Measurements from ENCODE around the gene LRP1B. TPM values are rescaled to one million over a fixed set of nuclear protein-coding genes. Genes with fewer than 3 reads are reported as not detected.

LRP1B gene
- not detected for total RNA-seq

DNA sequence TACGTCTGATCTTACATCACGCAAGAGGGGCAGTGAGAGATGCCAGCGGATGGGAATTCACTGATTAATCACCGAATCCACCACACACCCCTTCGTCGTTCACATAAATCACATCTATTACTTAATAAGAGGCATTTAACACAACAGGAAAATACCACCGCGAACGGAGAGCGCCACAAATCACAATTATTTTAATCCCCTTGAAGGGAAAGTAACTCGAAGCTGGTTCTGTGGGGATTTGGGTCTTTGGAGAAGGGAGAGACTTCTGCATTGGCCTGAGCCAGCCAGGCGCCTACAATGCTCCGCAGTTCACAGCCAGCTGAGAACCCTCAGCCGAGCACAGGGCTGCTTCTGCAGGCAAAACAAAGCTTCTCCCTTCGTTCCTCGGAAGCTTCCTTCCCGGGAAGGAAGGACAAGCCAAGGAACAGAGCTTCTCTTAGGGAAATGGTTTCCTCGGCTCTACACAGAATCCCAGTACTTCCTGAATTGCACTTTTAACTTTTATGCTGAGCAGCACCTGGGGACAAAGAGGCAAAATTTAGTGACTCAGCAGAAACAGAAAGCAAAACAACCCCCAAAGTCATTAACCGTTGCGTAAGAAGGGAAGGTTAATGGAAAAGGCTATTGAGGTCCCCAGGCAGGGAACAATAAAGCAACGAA, at the start of gene LRP1B:
LRP1B (minus strand) TSS at position 7 of the 660 bp plus-strand sequence. CDS start 287 bp downstream, outside the sequence.
- H3K36me3 Mint-ChIP-seq (ENCODE audit: insufficient read depth): no peaks in the 10 kb centered on the region
- H3K9me3 Mint-ChIP-seq: no peaks in the 10 kb centered on the region
- ATAC-seq (no peak), DNase-seq (no peak)
- H3K27me3 Mint-ChIP-seq (ENCODE audit: low read depth): peaks cover 28% of the 10 kb centered on the region
- H3K4me1 Mint-ChIP-seq (ENCODE audit: low read depth): peaks cover 5% of the 10 kb centered on the region
- peak within 1 kb of the TSS; percentile 38 for H3K4me3 Mint-ChIP-seq

DNA sequence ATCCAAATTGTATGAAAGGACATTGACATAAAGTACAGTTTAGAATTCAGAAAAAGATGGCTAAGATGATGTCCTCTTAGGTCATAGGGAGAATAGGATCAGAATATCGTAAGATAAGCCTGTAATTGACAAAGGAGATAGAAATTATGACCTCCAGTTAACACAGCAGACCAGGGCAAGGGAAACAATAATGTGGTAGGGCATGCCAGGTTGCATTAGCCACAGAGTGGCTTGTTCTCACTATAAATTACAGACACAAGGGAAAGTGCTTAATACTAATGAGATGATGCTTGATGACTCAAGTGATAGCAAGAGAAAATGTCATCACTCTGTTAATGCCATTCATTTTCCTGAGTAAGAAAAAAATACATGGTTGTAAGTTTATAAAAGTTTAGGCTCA, 48.9 kb upstream of the LRP1B start:
- Mint-ChIP-seq H3K36me3 (ENCODE audit: insufficient read depth) (no peaks in the 10 kb centered on the region), H3K27me3 (ENCODE audit: low read depth) (no peaks in the 10 kb centered on the region), H3K9me3 (peaks cover 8% of the 10 kb centered on the region), H3K4me3 (no peak overlapping the region), H3K4me1 (ENCODE audit: low read depth) (no peaks in the 10 kb centered on the region)
- no peak for DNase-seq
- ATAC-seq: no peak

DNA sequence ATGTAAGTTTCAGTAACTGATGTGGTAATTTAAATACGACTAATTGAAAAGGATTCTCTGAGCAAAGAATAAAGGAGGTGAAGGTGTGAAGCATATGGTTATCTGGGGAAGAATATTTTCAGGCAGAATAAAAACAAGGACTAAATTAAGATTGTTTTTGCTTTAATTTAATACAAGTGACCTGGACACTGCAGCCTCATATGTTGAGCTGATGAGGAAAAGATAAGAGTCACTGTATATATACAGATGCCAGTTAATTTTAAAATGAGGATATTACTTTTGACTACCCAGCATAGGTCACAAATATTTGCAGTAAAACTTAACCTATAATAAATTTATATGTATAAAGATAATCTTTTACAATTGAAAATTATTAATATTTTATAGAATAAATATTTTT, 47.8 kb upstream of the LRP1B start:
- no peaks in the 10 kb centered on the region for H3K36me3 Mint-ChIP-seq (ENCODE audit: insufficient read depth)
- H3K4me1 Mint-ChIP-seq (ENCODE audit: low read depth): no peaks in the 10 kb centered on the region
- no peak overlapping the region for H3K4me3 Mint-ChIP-seq
- ATAC-seq (no peak), DNase-seq (no peak)
- H3K9me3 Mint-ChIP-seq: peaks cover 8% of the 10 kb centered on the region
- no peaks in the 10 kb centered on the region for H3K27me3 Mint-ChIP-seq (ENCODE audit: low read depth)

DNA sequence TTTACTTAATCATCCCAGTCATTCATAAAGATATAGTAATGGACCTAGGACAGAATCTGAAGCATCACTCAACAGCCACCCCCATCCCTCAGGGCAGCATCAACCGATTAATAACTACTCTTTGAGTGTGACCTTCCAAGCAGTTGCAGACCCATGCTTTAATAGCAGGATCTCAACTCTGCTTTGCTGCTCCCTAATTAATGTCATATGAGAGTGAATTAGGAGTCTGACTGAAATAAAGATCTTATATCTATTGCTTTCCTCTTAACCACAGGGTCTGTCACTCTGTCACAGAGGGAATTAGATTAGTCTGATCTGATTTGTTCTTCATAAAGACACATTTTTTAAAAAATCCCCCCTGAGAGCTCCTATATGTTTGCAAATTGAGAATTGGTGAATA, 46.1 kb upstream of the LRP1B start:
- no peak for DNase-seq
- no peak for ATAC-seq
- Mint-ChIP-seq H3K27me3 (ENCODE audit: low read depth) (no peaks in the 10 kb centered on the region), H3K9me3 (peaks cover 3% of the 10 kb centered on the region), H3K4me1 (ENCODE audit: low read depth) (no peaks in the 10 kb centered on the region), H3K4me3 (no peak overlapping the region), H3K36me3 (ENCODE audit: insufficient read depth) (no peaks in the 10 kb centered on the region)

DNA sequence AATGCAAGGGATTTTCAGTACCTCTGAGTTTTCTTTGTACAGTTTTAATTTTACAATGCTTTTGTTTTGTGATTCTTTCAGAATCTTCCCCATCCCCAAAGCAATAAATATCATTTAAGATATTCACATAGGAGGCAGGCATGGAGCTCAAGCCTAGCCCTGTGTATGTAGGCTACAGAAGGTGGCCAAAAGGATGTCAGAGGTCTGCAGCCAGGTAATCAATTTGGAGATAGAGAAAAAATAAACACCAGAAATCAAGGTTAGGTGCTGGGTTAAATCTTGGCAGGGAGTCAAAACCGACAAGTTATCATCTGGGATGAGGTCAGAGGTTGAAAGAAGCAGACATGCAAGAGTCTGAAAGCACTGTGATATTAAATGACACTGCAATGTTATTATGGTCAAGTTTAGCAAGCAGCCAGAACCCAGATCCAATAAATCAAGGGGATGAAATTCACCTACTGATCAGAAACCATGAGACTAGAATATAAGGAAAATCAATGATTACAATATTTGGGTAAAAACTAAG, 45.1 kb upstream of the LRP1B start:
- no peak for ATAC-seq
- H3K4me1 Mint-ChIP-seq (ENCODE audit: low read depth): no peaks in the 10 kb centered on the region
- H3K9me3 Mint-ChIP-seq: peaks cover 3% of the 10 kb centered on the region
- no peak overlapping the region for H3K4me3 Mint-ChIP-seq
- H3K36me3 Mint-ChIP-seq (ENCODE audit: insufficient read depth): no peaks in the 10 kb centered on the region
- DNase-seq: no peak
- no peaks in the 10 kb centered on the region for H3K27me3 Mint-ChIP-seq (ENCODE audit: low read depth)

DNA sequence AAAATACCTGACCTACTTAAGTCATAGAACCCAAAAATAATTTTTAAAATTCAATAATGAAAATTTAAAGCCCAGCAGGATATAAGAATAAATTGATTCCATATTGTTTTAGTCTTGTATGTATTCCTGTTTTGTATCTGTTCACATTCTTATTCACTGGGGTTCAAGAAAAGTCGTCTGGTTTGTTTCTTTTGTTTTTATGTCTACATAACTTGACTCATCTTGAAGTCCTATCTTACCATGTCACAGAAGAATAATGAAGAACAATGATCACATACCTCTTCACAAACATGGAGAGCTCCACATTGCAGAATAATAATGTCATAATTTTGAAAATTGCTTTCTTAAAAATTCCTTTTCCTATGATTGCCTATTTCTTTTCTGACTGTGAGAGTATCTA, 43.4 kb upstream of the LRP1B start:
- H3K4me1 Mint-ChIP-seq (ENCODE audit: low read depth): no peaks in the 10 kb centered on the region
- H3K4me3 Mint-ChIP-seq: no peak overlapping the region
- DNase-seq: no peak
- H3K36me3 Mint-ChIP-seq (ENCODE audit: insufficient read depth): no peaks in the 10 kb centered on the region
- H3K9me3 Mint-ChIP-seq: no peaks in the 10 kb centered on the region
- no peaks in the 10 kb centered on the region for H3K27me3 Mint-ChIP-seq (ENCODE audit: low read depth)
- ATAC-seq: no peak

DNA sequence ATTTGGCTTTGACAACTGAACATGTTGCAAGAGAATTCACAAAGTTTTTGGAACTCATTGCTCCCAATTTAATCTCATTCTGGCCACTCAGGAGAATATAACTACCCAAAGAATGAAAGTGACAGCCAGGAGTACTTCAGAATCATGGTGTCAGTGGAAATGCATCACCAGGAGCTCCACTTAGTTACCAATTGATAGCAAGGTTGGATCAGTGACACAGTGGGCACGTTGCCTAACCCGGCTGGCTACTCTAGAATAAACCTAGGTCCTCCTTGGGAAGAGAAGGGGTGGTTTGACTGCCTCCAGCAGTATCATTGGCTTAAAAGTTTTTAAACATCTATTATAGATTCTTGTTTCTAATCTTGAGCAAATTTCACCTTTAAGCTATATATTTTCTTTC, 40.0 kb upstream of the LRP1B start:
- Mint-ChIP-seq H3K9me3 (no peaks in the 10 kb centered on the region), H3K36me3 (ENCODE audit: insufficient read depth) (no peaks in the 10 kb centered on the region), H3K4me3 (no peak overlapping the region), H3K27me3 (ENCODE audit: low read depth) (no peaks in the 10 kb centered on the region), H3K4me1 (ENCODE audit: low read depth) (no peaks in the 10 kb centered on the region)
- DNase-seq (no peak), ATAC-seq (no peak)

DNA sequence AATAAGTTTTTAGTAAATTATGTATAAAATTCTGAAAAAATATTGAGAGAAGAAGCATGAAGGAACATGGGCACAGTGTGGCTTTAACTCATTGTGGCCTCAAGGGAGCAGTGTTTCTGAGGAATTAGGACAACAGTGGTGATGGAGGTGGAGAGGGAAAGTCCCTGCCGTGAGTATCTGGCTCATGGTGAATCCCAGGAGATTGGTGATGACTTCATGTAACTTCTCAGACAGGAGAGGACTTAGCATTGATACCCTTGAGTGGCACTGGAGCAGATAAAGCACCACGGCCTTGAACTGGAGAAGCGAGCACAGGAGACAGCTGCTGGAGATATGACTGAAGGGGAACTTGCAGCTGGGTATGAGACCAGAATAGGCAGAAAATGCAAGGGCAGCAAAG, 35.0 kb upstream of the LRP1B start:
- no peaks in the 10 kb centered on the region for H3K9me3 Mint-ChIP-seq
- ATAC-seq (no peak), DNase-seq (no peak)
- H3K4me1 Mint-ChIP-seq (ENCODE audit: low read depth): no peaks in the 10 kb centered on the region
- H3K36me3 Mint-ChIP-seq (ENCODE audit: insufficient read depth): no peaks in the 10 kb centered on the region
- H3K27me3 Mint-ChIP-seq (ENCODE audit: low read depth): no peaks in the 10 kb centered on the region
- no peak overlapping the region for H3K4me3 Mint-ChIP-seq

DNA sequence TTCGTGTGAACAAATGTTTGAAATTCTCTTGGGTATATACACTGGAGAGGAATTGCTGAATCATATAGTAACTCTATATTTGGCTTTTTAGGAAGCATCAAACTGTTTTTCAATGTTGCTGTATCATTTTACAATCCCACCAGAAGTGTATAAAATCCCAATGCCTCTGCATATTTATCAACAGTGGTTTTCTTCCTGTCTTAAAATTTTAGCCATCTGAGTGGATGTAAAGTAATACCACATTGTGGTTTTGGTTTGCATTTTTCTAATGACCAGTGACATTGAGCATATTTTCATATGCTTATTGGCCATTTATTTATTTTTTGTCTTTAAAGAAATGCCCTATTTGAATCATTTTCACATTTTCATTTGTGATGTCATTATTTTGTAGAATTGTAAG, 22.8 kb upstream of the LRP1B start:
- Mint-ChIP-seq H3K4me1 (ENCODE audit: low read depth) (no peaks in the 10 kb centered on the region), H3K27me3 (ENCODE audit: low read depth) (no peaks in the 10 kb centered on the region), H3K9me3 (peaks cover 8% of the 10 kb centered on the region), H3K4me3 (no peak overlapping the region), H3K36me3 (ENCODE audit: insufficient read depth) (no peaks in the 10 kb centered on the region)
- DNase-seq (no peak), ATAC-seq (no peak)

DNA sequence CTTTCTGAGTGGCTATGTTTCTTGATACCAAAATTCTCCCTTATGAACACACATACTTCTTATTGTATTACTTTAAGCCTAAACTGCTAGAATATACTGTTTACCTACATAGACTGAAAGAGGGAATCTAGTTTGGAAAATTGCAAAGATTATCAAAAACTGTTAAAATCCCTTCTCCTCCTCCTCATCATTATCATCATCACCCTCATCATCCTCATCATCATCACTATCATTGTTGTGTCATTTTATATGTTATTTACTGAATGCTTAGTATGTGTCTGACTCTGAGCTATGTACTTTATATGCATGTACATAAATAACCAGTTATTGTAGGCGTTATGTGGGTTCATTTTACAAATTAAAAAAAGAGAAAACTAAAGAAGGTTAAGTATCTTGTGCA, 19.6 kb upstream of the LRP1B start:
- H3K36me3 Mint-ChIP-seq (ENCODE audit: insufficient read depth): no peaks in the 10 kb centered on the region
- peaks cover 8% of the 10 kb centered on the region for H3K9me3 Mint-ChIP-seq
- H3K4me3 Mint-ChIP-seq: no peak overlapping the region
- H3K27me3 Mint-ChIP-seq (ENCODE audit: low read depth): no peaks in the 10 kb centered on the region
- DNase-seq: no peak
- no peaks in the 10 kb centered on the region for H3K4me1 Mint-ChIP-seq (ENCODE audit: low read depth)
- ATAC-seq: no peak

DNA sequence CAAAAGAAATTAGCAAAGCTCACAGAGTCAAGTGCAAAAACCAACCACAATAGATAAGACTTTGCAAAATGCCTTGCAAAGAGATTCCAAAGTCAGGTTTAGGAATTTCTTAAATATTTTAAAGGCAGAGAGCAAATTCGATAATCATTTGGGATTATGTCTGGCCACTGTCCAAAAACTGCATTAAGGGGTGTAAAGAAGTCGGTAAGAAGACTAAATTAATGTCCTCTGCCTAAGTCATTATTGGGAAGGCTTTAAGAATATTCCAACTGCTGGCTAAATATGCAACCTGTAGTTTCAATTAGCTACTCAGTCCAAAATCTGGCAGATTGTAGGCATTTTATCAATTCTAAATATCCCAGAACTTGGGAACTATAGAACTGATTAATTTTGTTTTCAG, 13.7 kb upstream of the LRP1B start:
- Mint-ChIP-seq H3K4me1 (ENCODE audit: low read depth) (no peaks in the 10 kb centered on the region), H3K27me3 (ENCODE audit: low read depth) (no peaks in the 10 kb centered on the region), H3K36me3 (ENCODE audit: insufficient read depth) (no peaks in the 10 kb centered on the region), H3K4me3 (no peak overlapping the region), H3K9me3 (no peaks in the 10 kb centered on the region)
- ATAC-seq (no peak), DNase-seq (no peak)

DNA sequence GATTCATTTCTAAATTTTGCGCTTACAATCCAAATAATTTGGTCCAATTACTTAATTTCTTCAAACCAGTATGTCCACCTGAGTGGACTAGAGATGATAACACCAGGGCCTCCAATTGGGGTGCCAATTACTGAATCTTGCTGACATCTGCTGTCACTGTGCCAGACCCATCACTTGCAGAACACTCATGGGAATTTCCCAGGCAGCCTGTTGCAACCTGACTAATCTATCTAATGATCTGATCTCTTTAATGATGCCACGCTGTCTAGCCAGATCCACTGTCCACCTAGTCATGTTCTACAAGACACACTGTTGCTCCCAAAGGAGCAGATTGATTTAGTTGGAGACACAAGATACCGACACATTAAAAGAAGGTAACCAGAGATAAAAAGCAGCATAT, 11.8 kb upstream of the LRP1B start:
- H3K4me3 Mint-ChIP-seq: no peak overlapping the region
- DNase-seq: no peak
- H3K27me3 Mint-ChIP-seq (ENCODE audit: low read depth): no peaks in the 10 kb centered on the region
- no peak for ATAC-seq
- H3K9me3 Mint-ChIP-seq: no peaks in the 10 kb centered on the region
- no peaks in the 10 kb centered on the region for H3K36me3 Mint-ChIP-seq (ENCODE audit: insufficient read depth)
- no peaks in the 10 kb centered on the region for H3K4me1 Mint-ChIP-seq (ENCODE audit: low read depth)

DNA sequence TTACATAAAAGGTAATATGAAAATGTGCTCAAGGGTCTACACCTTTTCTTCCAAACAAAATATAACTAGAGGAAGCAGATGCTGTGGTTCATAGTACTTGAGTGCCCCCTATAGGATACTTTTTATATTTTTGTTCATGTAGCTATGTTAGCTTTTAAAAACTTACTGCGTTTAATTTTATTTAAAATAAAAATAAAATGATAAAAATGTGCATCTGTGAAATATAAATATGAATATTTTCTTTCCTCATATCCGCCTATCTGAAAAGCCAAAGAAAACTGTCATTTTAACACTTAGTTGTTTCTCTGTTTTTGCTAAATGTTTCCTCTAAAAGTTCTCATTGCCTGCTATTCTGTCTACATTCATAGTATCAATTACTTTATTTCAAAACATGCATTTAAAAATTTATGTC, 9.6 kb upstream of the LRP1B start:
- H3K4me1 Mint-ChIP-seq (ENCODE audit: low read depth): no peaks in the 10 kb centered on the region
- ATAC-seq (no peak), DNase-seq (no peak)
- no peak overlapping the region for H3K4me3 Mint-ChIP-seq
- H3K9me3 Mint-ChIP-seq: no peaks in the 10 kb centered on the region
- H3K27me3 Mint-ChIP-seq (ENCODE audit: low read depth): no peaks in the 10 kb centered on the region
- H3K36me3 Mint-ChIP-seq (ENCODE audit: insufficient read depth): no peaks in the 10 kb centered on the region

DNA sequence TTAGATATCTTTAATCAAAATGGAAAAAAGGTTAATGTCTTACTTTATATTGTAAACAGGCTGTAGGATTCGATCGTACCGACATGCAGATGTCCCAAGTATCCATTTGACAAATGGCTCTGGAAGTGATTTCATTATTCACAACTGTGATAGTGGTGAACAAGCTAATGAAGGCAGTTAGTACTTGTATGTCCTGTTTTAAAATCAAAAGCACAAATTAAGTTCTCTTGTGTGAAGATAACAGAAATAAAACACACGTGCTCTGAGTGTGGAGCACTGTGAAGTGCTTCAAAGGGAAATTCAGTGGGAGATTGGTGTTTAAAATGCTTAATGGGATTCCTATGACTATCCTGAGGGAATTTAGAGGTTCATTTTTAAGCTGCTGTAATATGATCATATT, 8.6 kb upstream of the LRP1B start:
- DNase-seq (no peak), ATAC-seq (no peak)

DNA sequence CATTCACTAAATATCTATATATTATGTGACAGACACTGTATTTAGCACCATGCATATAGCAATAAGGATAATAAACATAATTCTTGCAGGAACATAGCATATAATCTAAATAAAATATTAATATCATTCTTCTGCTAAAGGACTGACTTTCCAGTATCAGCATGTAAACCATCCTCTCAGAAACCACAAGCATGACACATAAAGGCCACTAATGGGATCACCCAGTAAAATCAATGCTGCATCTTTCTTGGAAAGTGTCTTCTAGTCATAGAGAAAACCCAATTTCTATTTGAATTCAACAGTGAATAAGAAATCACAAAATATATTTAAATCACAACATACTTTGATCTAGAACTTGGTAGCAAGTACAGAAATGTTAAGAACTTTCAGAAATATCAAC, 5.8 kb upstream of the LRP1B start:
- no peak for DNase-seq
- Mint-ChIP-seq H3K4me1 (ENCODE audit: low read depth) (no peaks in the 10 kb centered on the region), H3K4me3 (no peak overlapping the region), H3K27me3 (ENCODE audit: low read depth) (peaks cover 6% of the 10 kb centered on the region), H3K36me3 (ENCODE audit: insufficient read depth) (no peaks in the 10 kb centered on the region), H3K9me3 (no peaks in the 10 kb centered on the region)
- no peak for ATAC-seq

More for the DNA sequence above, 8.6 kb upstream of the LRP1B start:
- Mint-ChIP-seq H3K27me3 (ENCODE audit: low read depth) (no peaks in the 10 kb centered on the region), H3K4me3 (no peak overlapping the region), H3K36me3 (ENCODE audit: insufficient read depth) (no peaks in the 10 kb centered on the region), H3K4me1 (ENCODE audit: low read depth) (no peaks in the 10 kb centered on the region), H3K9me3 (no peaks in the 10 kb centered on the region)

Data from activated T-cell treated with anti-CD3 and anti-CD28 coated beads, Interleukin-2, amount 50 U/mL, for 4 hours (primary cell).